WTC11 (cell line): ENCODE results near the gene APRT. TPM values are rescaled to one million over a fixed set of nuclear protein-coding genes. Genes with fewer than 3 reads are reported as not detected.

Experiments
- ATF1 ChIP-seq: sonication (generic); formaldehyde crosslinking; IDR thresholded peaks from 2 replicates; pipeline ENCODE4 v1.8.1; 2023; ENCODE audit warnings: mild to moderate bottlenecking, moderate library complexity, missing genetic modification reagents
- CREM ChIP-seq: sonication (generic); formaldehyde crosslinking; IDR thresholded peaks from 2 replicates; pipeline ENCODE4 v1.8.1; 2022; ENCODE audit warnings: mild to moderate bottlenecking, missing genetic modification reagents, moderate library complexity
- ELF4 ChIP-seq: sonication (generic); formaldehyde crosslinking; IDR thresholded peaks from 2 replicates; pipeline ENCODE4 v1.8.1; 2022; ENCODE audit warnings: low read depth, mild to moderate bottlenecking, moderate library complexity, missing genetic modification reagents
- EMX1 ChIP-seq: fragments of 250-450 bp; sonication (Bioruptor Pico); IDR thresholded peaks from 2 replicates; pipeline ENCODE4 v1.8.0; 2021; ENCODE audit warnings: mild to moderate bottlenecking
- FOXJ3 ChIP-seq: sonication (generic); formaldehyde crosslinking; IDR thresholded peaks from 2 replicates; pipeline ENCODE4 v1.9.0; 2021; ENCODE audit warnings: missing genetic modification reagents, mild to moderate bottlenecking, borderline replicate concordance
- NFE2L1 ChIP-seq: sonication (generic); formaldehyde crosslinking; IDR thresholded peaks from 2 replicates; pipeline ENCODE4 v1.8.1; 2023; ENCODE audit warnings: missing genetic modification reagents
- RORB ChIP-seq: fragments of 250-450 bp; sonication (Bioruptor Pico); IDR thresholded peaks from 2 replicates; pipeline ENCODE4 v1.9.0; 2021; ENCODE audit warnings: mild to moderate bottlenecking
- SMAD3 ChIP-seq: sonication (generic); formaldehyde crosslinking; IDR thresholded peaks from 2 replicates; pipeline ENCODE4 v1.8.0; 2022; ENCODE audit warnings: missing genetic modification reagents, mild to moderate bottlenecking, borderline replicate concordance
- SOX15 ChIP-seq: fragments of 250-450 bp; sonication (Bioruptor Pico); IDR thresholded peaks from 2 replicates; pipeline ENCODE4 v1.9.0; 2021; ENCODE audit warnings: mild to moderate bottlenecking
- ZNF219 ChIP-seq: sonication (generic); formaldehyde crosslinking; IDR thresholded peaks from 2 replicates; pipeline ENCODE4 v1.8.0; 2023; ENCODE audit warnings: missing genetic modification reagents, mild to moderate bottlenecking, borderline replicate concordance
- ZNF423 ChIP-seq: fragments of 250-450 bp; sonication (Bioruptor Pico); IDR thresholded peaks from 2 replicates; pipeline ENCODE4 v2.1.2; 2022; ENCODE audit warnings: mild to moderate bottlenecking, moderate library complexity
- total RNA-seq: library from RNA; stranded (reverse); gene quantifications from 3 replicates; pipeline ENCODE4 v1.2.3, GENCODE V29; 2021
- TF ChIP-seq, protein P1 (sequence below): sonication (generic); formaldehyde crosslinking; IDR thresholded peaks from 2 replicates; pipeline ENCODE4 v1.8.1; 2022; ENCODE audit warnings: low read depth, missing genetic modification reagents, borderline replicate concordance
- TF ChIP-seq, protein P2 (sequence below): sonication (generic); formaldehyde crosslinking; IDR thresholded peaks from 2 replicates; pipeline ENCODE4 v1.8.0; 2022; ENCODE audit warnings: missing genetic modification reagents
- TF ChIP-seq, protein P3 (sequence below): sonication (generic); formaldehyde crosslinking; IDR thresholded peaks from 2 replicates; pipeline ENCODE4 v1.8.1; 2023; ENCODE audit warnings: mild to moderate bottlenecking, missing genetic modification reagents
- TF ChIP-seq, protein P4 (sequence below): fragments of 250-450 bp; sonication (Bioruptor Pico); IDR thresholded peaks from 2 replicates; pipeline ENCODE4 v2.1.2; 2022; ENCODE audit warnings: mild to moderate bottlenecking, moderate library complexity
- TF ChIP-seq, protein P5 (sequence below): fragments of 250-450 bp; sonication (Bioruptor Pico); IDR thresholded peaks from 2 replicates; pipeline ENCODE4 v1.9.0; 2021; ENCODE audit warnings: mild to moderate bottlenecking
- TF ChIP-seq, protein P6 (sequence below): sonication (generic); formaldehyde crosslinking; IDR thresholded peaks from 2 replicates; pipeline ENCODE4 v1.8.1; 2023; ENCODE audit warnings: mild to moderate bottlenecking, missing genetic modification reagents
- TF ChIP-seq, protein P7 (sequence below): sonication (generic); formaldehyde crosslinking; IDR thresholded peaks from 2 replicates; pipeline ENCODE4 v1.8.1; 2022; ENCODE audit warnings: missing genetic modification reagents, borderline replicate concordance
- TF ChIP-seq, protein P8 (sequence below): sonication (generic); formaldehyde crosslinking; IDR thresholded peaks from 2 replicates; pipeline ENCODE4 v1.8.0; 2022; ENCODE audit warnings: mild to moderate bottlenecking, missing genetic modification reagents
- TF ChIP-seq, protein P9 (sequence below): sonication (generic); formaldehyde crosslinking; IDR thresholded peaks from 2 replicates; pipeline ENCODE4 v1.8.0; 2022; ENCODE audit warnings: mild to moderate bottlenecking, missing genetic modification reagents
- TF ChIP-seq, protein P10 (sequence below): sonication (generic); formaldehyde crosslinking; conservative IDR thresholded peaks from 2 replicates; pipeline ENCODE4 v1.8.1; 2022; ENCODE audit warnings: mild to moderate bottlenecking, missing genetic modification reagents

Gene APRT
- total RNA-seq, 1 experiment from 2014 or later = 288 TPM

DNA sequence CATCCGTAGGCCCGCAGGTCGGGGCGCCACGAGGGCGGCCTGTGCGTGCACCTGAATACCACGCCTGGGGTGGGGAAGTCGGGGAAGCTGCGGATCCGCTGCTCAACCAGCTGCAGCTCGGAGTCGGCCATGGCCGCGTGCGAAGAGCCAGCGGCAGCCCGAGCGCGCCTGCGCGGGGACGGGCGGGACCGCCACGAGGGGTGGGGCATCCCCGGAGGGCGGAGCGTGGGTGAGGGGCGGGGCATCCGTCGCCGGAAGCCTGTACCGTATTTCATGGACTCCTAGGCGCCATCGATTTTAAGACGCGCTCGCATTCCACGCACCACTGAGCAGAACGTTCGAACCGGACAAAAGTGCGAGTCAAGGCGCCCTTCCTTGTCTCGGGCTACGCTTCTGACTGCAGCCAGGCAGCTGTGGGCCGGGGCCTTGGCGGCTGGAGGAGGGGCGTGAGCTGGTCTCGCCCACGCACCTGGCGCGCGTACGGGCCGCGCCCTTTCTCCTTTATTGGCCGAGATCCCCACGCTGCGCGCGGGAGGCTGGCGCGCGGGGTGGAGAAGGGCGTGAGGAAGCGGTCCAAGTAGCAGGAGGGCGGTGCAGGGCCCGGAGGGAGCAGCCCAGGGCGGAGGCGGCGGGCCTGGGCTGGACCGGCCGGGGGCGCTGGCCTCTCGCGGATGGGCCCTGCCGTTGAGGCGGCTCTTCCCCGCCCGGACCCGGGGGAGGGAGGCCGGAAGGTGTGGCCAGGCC is at the start of gene APRT (continued):
- TF ChIP-seq, protein P1, sequence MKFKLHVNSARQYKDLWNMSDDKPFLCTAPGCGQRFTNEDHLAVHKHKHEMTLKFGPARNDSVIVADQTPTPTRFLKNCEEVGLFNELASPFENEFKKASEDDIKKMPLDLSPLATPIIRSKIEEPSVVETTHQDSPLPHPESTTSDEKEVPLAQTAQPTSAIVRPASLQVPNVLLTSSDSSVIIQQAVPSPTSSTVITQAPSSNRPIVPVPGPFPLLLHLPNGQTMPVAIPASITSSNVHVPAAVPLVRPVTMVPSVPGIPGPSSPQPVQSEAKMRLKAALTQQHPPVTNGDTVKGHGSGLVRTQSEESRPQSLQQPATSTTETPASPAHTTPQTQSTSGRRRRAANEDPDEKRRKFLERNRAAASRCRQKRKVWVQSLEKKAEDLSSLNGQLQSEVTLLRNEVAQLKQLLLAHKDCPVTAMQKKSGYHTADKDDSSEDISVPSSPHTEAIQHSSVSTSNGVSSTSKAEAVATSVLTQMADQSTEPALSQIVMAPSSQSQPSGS (CRISPR knock-in tag) = no peak
- TF ChIP-seq SOX15 (no peak), RORB (CRISPR knock-in tag) (no peak), NFE2L1 (no peak), ZNF219 (CRISPR knock-in tag) (peak; percentile 42; the same call in 1 of the 2 replicates), ATF1 (CRISPR knock-in tag) (no peak; the same call in 1 of the 2 replicates), CREM (CRISPR knock-in tag) (0 out of 2 replicates have a peak, but pooled peaks have one; percentile 10), SMAD3 (CRISPR knock-in tag) (peak; percentile 85; the same call in 1 of the 2 replicates), ZNF423 (CRISPR knock-in tag) (no peak), ELF4 (no peak), FOXJ3 (CRISPR knock-in tag) (no peak), EMX1 (peak; percentile 70; the same call in 1 of the 2 replicates)
- TF ChIP-seq, protein P2, sequence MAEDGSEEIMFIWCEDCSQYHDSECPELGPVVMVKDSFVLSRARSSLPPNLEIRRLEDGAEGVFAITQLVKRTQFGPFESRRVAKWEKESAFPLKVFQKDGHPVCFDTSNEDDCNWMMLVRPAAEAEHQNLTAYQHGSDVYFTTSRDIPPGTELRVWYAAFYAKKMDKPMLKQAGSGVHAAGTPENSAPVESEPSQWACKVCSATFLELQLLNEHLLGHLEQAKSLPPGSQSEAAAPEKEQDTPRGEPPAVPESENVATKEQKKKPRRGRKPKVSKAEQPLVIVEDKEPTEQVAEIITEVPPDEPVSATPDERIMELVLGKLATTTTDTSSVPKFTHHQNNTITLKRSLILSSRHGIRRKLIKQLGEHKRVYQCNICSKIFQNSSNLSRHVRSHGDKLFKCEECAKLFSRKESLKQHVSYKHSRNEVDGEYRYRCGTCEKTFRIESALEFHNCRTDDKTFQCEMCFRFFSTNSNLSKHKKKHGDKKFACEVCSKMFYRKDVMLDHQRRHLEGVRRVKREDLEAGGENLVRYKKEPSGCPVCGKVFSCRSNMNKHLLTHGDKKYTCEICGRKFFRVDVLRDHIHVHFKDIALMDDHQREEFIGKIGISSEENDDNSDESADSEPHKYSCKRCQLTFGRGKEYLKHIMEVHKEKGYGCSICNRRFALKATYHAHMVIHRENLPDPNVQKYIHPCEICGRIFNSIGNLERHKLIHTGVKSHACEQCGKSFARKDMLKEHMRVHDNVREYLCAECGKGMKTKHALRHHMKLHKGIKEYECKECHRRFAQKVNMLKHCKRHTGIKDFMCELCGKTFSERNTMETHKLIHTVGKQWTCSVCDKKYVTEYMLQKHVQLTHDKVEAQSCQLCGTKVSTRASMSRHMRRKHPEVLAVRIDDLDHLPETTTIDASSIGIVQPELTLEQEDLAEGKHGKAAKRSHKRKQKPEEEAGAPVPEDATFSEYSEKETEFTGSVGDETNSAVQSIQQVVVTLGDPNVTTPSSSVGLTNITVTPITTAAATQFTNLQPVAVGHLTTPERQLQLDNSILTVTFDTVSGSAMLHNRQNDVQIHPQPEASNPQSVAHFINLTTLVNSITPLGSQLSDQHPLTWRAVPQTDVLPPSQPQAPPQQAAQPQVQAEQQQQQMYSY (CRISPR knock-in tag) = no peak; the same call in none of the 2 replicates
- TF ChIP-seq, protein P3, sequence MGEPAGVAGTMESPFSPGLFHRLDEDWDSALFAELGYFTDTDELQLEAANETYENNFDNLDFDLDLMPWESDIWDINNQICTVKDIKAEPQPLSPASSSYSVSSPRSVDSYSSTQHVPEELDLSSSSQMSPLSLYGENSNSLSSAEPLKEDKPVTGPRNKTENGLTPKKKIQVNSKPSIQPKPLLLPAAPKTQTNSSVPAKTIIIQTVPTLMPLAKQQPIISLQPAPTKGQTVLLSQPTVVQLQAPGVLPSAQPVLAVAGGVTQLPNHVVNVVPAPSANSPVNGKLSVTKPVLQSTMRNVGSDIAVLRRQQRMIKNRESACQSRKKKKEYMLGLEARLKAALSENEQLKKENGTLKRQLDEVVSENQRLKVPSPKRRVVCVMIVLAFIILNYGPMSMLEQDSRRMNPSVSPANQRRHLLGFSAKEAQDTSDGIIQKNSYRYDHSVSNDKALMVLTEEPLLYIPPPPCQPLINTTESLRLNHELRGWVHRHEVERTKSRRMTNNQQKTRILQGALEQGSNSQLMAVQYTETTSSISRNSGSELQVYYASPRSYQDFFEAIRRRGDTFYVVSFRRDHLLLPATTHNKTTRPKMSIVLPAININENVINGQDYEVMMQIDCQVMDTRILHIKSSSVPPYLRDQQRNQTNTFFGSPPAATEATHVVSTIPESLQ (CRISPR knock-in tag) = no peak
- TF ChIP-seq, protein P4, sequence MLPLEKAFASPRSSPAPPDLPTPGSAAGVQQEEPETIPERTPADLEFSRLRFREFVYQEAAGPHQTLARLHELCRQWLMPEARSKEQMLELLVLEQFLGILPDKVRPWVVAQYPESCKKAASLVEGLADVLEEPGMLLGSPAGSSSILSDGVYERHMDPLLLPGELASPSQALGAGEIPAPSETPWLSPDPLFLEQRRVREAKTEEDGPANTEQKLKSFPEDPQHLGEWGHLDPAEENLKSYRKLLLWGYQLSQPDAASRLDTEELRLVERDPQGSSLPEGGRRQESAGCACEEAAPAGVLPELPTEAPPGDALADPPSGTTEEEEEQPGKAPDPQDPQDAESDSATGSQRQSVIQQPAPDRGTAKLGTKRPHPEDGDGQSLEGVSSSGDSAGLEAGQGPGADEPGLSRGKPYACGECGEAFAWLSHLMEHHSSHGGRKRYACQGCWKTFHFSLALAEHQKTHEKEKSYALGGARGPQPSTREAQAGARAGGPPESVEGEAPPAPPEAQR (CRISPR knock-in tag) = no peak
- TF ChIP-seq, protein P5, sequence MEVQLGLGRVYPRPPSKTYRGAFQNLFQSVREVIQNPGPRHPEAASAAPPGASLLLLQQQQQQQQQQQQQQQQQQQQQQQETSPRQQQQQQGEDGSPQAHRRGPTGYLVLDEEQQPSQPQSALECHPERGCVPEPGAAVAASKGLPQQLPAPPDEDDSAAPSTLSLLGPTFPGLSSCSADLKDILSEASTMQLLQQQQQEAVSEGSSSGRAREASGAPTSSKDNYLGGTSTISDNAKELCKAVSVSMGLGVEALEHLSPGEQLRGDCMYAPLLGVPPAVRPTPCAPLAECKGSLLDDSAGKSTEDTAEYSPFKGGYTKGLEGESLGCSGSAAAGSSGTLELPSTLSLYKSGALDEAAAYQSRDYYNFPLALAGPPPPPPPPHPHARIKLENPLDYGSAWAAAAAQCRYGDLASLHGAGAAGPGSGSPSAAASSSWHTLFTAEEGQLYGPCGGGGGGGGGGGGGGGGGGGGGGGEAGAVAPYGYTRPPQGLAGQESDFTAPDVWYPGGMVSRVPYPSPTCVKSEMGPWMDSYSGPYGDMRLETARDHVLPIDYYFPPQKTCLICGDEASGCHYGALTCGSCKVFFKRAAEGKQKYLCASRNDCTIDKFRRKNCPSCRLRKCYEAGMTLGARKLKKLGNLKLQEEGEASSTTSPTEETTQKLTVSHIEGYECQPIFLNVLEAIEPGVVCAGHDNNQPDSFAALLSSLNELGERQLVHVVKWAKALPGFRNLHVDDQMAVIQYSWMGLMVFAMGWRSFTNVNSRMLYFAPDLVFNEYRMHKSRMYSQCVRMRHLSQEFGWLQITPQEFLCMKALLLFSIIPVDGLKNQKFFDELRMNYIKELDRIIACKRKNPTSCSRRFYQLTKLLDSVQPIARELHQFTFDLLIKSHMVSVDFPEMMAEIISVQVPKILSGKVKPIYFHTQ (CRISPR knock-in tag) = no peak
- TF ChIP-seq, protein P6, sequence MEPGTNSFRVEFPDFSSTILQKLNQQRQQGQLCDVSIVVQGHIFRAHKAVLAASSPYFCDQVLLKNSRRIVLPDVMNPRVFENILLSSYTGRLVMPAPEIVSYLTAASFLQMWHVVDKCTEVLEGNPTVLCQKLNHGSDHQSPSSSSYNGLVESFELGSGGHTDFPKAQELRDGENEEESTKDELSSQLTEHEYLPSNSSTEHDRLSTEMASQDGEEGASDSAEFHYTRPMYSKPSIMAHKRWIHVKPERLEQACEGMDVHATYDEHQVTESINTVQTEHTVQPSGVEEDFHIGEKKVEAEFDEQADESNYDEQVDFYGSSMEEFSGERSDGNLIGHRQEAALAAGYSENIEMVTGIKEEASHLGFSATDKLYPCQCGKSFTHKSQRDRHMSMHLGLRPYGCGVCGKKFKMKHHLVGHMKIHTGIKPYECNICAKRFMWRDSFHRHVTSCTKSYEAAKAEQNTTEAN (CRISPR knock-in tag) = peak; percentile 22
- TF ChIP-seq, protein P7, sequence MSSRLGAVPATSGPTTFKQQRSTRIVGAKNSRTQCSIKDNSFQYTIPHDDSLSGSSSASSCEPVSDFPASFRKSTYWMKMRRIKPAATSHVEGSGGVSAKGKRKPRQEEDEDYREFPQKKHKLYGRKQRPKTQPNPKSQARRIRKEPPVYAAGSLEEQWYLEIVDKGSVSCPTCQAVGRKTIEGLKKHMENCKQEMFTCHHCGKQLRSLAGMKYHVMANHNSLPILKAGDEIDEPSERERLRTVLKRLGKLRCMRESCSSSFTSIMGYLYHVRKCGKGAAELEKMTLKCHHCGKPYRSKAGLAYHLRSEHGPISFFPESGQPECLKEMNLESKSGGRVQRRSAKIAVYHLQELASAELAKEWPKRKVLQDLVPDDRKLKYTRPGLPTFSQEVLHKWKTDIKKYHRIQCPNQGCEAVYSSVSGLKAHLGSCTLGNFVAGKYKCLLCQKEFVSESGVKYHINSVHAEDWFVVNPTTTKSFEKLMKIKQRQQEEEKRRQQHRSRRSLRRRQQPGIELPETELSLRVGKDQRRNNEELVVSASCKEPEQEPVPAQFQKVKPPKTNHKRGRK (CRISPR knock-in tag) = no peak
- TF ChIP-seq, protein P8, sequence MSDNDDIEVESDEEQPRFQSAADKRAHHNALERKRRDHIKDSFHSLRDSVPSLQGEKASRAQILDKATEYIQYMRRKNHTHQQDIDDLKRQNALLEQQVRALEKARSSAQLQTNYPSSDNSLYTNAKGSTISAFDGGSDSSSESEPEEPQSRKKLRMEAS = peak; percentile 94
- TF ChIP-seq, protein P9, sequence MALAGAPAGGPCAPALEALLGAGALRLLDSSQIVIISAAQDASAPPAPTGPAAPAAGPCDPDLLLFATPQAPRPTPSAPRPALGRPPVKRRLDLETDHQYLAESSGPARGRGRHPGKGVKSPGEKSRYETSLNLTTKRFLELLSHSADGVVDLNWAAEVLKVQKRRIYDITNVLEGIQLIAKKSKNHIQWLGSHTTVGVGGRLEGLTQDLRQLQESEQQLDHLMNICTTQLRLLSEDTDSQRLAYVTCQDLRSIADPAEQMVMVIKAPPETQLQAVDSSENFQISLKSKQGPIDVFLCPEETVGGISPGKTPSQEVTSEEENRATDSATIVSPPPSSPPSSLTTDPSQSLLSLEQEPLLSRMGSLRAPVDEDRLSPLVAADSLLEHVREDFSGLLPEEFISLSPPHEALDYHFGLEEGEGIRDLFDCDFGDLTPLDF = no peak
- TF ChIP-seq, protein P10, sequence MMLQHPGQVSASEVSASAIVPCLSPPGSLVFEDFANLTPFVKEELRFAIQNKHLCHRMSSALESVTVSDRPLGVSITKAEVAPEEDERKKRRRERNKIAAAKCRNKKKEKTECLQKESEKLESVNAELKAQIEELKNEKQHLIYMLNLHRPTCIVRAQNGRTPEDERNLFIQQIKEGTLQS (CRISPR knock-in tag) = no peak
